IgD-negative memory B cell (primary cell): ENCODE data around the gene ELMOD3. TPM values are rescaled to one million over a fixed set of nuclear protein-coding genes. Genes with fewer than 3 reads are reported as not detected.
A peak's percentile ranks its signal among the peaks of the same experiment; 100 is the strongest.
"Not testable (repeated sequence)": the region's sequence is repeated elsewhere in the genome, so short reads cannot be mapped to it uniquely, and the experiment has no call there.

ENCODE experiments used
- H3K27ac Mint-ChIP-seq, 3 donors: one replicate each; pipeline ENCODE4 v1.8.0; 2020 to 2022; ENCODE audit warnings: mild to moderate bottlenecking in 3 of 3, mixed read lengths in 3 of 3, moderate library complexity in 1 of 3
- H3K27me3 Mint-ChIP-seq: one replicate; pipeline ENCODE4 v1.8.0; 2021; ENCODE audit warnings: mixed read lengths
- H3K36me3 Mint-ChIP-seq: one replicate; pipeline ENCODE4 v1.8.0; 2020; ENCODE audit warnings: mild to moderate bottlenecking, mixed read lengths
- H3K4me1 Mint-ChIP-seq, 3 donors: one replicate each; pipeline ENCODE4 v1.8.0; 2020 to 2022; ENCODE audit warnings: mixed read lengths in 3 of 3, mild to moderate bottlenecking in 1 of 3
- H3K4me3 Mint-ChIP-seq, 4 donors: one replicate each; pipeline ENCODE4 v1.8.0; 2020 to 2022; ENCODE audit warnings: mild to moderate bottlenecking in 4 of 4, mixed read lengths in 4 of 4, moderate library complexity in 3 of 4
- H3K9me3 Mint-ChIP-seq, 3 donors: one replicate each; pipeline ENCODE4 v1.8.0; 2020 to 2021; ENCODE audit warnings: mixed read lengths in 3 of 3, mild to moderate bottlenecking in 1 of 3
- polyA plus RNA-seq: library from polyadenylated mRNA; unstranded; fragments of 300-500 nt; fragmentation: Illumina TruSeq; gene quantifications from one replicate; pipeline ENCODE4 v1.2.3, GENCODE V29; 2021

The ELMOD3 gene
- polyA plus RNA-seq, 1 donor from 2014 or later, result 16.0 TPM

DNA sequence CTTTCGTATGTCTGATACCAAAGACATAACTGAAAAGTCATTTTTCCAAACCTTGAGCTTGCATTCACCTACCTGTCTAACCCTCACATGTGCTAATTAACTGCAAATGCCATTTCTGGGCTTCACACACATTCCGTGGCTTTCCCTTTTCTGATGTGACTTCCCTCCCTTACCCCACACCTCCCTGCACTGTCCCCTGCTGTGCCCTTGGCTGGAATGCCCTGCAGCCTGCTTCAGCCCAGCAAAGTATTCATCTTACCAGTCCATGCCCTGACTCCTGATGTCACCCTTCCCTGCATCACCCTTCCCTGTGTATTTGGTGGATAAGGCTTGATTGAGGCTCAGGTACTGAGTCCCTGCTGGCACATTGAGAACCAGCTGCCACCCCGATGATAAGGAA lies 12.4 kb upstream of the ELMOD3 start:
- Mint-ChIP-seq H3K27ac (no peak overlapping the region), H3K9me3 (no peaks in the 10 kb centered on the region), H3K4me1 (no peaks in the 10 kb centered on the region), H3K27me3 (peaks cover 2% of the 10 kb centered on the region), H3K4me3 (no peak overlapping the region), H3K36me3 (peaks cover 5% of the 10 kb centered on the region)

DNA sequence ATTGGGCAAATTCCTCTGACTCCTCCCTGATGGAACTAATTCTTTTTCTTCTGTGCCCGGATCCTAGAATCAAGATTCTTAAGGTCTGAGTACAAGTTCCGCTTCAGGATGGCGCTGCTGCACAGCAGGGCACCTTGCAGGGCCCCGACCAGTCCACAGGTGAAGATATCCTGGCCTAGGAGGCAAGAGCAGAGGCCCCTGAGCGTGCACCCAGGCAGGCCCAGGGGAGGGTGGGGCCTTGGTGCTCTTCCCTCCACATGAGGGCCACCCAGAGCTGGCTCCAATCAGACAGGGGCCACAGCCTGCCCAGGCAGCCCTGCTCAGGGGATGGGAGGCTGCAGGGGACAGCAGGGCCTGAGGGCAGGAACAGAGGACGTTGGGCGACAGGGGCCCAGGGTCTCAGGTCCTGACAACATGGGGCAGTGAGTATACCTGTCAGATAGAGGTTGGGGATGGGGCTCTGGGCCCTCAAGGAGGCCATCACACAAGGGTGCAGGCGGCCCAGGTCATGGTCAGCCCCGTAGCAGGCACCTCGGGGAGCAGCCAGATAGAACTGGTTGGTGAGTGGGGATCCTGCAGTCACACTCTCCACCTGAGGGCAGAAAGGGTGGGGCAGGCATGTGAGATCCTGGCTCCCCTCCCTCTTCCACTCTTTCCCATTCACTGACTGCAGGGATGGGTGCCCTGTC lies 11.2 kb upstream of the ELMOD3 start:
- H3K27me3 Mint-ChIP-seq, H3K36me3 Mint-ChIP-seq, H3K27ac Mint-ChIP-seq, H3K4me1 Mint-ChIP-seq, H3K4me3 Mint-ChIP-seq, H3K9me3 Mint-ChIP-seq: not testable (repeated sequence)

DNA sequence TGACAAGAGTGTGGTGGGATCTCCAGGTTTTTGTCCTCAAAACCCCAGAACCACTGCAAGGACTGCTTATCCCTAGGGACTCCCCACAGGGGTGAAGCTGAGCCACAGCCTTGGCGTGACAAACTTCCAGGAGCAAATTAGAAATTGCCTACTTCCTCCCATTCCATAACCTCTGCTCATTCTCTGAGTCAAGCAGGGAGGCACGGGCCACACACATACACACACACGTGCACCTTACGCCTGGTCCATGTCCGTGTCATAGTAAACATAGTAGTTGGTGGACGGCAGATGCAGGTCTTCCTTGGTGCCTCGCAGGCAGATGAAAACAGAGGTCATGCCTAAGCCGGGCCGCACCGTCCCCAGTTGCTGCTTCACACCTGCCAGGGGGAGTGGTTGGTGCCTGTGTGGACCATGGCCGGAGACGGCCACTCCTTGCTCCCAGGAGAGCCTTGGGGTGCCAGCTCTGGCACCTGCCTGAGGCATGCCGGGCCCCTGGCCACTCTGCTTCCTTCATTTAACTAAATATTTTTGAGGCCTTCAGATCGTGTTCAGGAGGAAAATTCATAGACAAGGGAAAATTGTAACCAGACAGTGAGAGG lies 10.1 kb upstream of the ELMOD3 start:
- peaks cover 2% of the 10 kb centered on the region for H3K27me3 Mint-ChIP-seq
- peak overlapping the region in 1 of 4 donors; percentile 33 for H3K4me3 Mint-ChIP-seq
- H3K27ac Mint-ChIP-seq, result no peak overlapping the region
- H3K4me1 Mint-ChIP-seq, result no peaks in the 10 kb centered on the region
- no peaks in the 10 kb centered on the region for H3K9me3 Mint-ChIP-seq
- H3K36me3 Mint-ChIP-seq, result peaks cover 5% of the 10 kb centered on the region

DNA sequence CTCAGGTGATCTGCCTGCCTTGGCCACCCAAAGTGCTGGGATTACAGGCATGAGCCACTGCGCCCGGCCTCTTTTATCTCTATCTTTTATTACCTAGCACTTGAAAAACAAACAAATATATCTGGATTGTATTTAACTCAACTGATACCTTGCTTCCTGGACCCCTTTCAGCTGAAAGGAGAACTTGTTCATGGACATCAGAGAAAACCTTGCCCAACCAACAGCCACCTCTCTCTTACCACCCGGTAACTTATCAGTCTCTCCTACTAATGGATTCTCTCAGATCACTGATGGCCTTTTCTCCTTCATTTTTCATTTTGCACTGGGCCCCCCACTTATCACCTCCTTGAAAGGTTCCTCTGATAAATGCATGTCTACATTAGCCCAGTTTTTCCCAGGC lies 7.0 kb upstream of the ELMOD3 start:
- Mint-ChIP-seq H3K27ac (no peak overlapping the region), H3K9me3 (no peaks in the 10 kb centered on the region), H3K36me3 (peaks cover 9% of the 10 kb centered on the region), H3K4me3 (no peak overlapping the region), H3K27me3 (no peaks in the 10 kb centered on the region), H3K4me1 (peaks cover 0 to 3% (median 2%) of the 10 kb centered on the region in 3 donors)

DNA sequence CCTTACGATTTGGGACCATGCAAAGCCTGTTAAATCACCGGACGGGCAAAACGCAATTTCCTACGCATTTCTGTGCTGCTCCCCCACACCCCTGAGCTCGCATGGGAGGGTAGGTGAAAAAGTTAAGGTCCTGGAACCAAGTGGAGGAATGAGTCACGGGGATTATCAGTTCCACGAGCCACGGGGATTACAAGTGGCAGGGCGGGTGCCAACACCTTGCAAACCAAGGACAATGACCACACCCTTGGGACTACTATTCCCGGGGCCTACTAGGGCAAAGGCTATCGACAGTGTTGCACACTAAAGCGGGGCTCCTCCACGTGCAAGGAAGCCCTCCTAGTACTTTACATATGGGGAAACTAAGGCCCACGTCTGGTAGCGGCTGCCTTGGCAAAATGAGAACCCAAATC lies 688 bp upstream of the ELMOD3 start:
- Mint-ChIP-seq H3K36me3 (peaks cover 6% of the 10 kb centered on the region), H3K27ac (peak overlapping the region; percentile 96 to 99 (median 98)), H3K4me1 (peaks cover 15 to 40% (median 28%) of the 10 kb centered on the region in 3 donors), H3K4me3 (peak overlapping the region; percentile 98 to 100 (median 98)), H3K27me3 (no peaks in the 10 kb centered on the region), H3K9me3 (no peaks in the 10 kb centered on the region)

DNA sequence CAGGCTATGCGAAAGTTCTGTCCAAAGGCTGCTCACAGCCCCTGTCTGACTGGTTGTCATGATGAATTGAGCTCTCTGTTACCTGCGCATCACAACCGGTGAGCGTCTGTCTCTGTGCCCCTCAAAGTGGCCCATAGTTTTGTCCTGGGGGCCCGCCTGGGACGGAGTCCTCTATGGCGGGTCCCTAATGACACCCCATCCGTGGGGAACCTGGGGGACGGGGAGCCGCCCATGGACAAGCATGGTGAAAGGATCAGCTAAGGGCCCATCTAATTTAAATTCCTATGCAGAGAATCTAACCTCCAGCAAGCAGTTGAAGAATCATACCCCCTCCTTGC lies 473 bp downstream of the ELMOD3 start:
- Mint-ChIP-seq H3K27ac (peak overlapping the region; percentile 96 to 99 (median 98)), H3K27me3 (no peaks in the 10 kb centered on the region), H3K4me3 (peak overlapping the region; percentile 98 to 100 (median 98)), H3K4me1 (peaks cover 15 to 42% (median 28%) of the 10 kb centered on the region in 3 donors), H3K36me3 (peaks cover 5% of the 10 kb centered on the region), H3K9me3 (no peaks in the 10 kb centered on the region)

DNA sequence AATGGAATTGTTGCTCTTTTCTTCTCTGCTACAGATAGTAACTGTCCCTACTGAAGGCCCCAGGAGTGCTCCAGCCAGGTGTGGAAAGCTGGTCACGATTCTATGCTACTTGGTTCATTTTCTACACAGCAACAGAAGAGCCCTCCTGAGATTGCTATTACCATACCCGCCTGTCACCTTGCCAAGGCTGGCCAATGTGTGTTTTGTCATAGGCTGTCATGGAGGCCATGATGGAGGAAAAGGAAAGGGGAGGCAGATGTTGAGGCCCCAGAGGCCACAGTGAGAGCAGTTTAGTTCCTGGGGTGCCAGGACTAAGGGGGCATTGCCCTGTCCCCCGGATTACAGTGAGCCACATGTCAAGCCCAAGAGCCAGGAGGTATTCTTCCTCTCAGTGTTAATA lies 952 bp downstream of the ELMOD3 start:
- Mint-ChIP-seq H3K27ac (peak overlapping the region; percentile 96 to 99 (median 98)), H3K27me3 (no peaks in the 10 kb centered on the region), H3K9me3 (no peaks in the 10 kb centered on the region), H3K4me3 (peak overlapping the region; percentile 98 to 100 (median 98)), H3K36me3 (peaks cover 5% of the 10 kb centered on the region), H3K4me1 (peaks cover 15 to 42% (median 28%) of the 10 kb centered on the region in 3 donors)

DNA sequence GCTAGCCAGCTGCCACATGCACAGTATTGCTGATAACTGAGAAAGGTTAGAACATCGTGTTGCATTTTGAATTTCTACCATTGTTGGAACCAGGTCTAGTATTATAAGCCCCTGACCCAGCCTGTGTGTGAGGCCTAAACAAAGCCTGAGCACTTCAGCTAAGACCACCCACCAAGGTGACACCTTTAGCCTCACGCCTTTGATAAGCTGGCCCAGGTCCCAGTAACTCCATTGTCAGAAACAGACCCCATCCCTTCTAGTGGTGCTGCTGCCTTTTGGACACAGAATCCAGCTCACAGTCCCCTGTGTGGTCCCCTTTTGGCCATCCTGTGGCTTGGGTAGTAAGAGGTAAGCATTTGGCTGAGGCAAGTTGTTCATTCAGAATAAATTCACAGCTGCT lies 1.6 kb downstream of the ELMOD3 start:
- peak overlapping the region in 2 of 3 donors; percentile 96 to 99 for H3K27ac Mint-ChIP-seq
- H3K9me3 Mint-ChIP-seq, result no peaks in the 10 kb centered on the region
- peaks cover 15 to 42% (median 28%) of the 10 kb centered on the region in 3 donors for H3K4me1 Mint-ChIP-seq
- H3K27me3 Mint-ChIP-seq, result no peaks in the 10 kb centered on the region
- peak overlapping the region in 1 of 4 donors; percentile 98 for H3K4me3 Mint-ChIP-seq
- H3K36me3 Mint-ChIP-seq, result peaks cover 3% of the 10 kb centered on the region

DNA sequence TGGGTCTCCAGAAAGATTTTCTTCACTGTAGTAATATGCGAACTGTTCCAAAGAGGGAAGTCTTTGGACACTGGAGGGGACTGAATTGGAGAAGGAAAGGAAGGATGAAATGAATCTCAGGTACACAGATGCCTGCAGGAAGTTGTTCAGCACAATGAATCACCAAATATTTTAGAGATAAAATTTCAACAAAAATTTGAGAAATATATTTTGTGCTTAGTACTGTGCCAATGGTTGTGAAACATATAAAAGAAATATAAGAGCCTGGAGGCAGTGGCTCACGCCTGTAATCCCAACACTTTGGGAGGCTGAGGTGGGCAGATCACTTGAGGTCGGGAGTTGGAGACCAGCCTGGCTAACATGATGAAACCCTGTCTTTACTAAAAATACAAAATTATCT lies 3.2 kb downstream of the ELMOD3 start:
- peak overlapping the region in 2 of 4 donors; percentile 70 for H3K4me3 Mint-ChIP-seq
- no peak overlapping the region for H3K27ac Mint-ChIP-seq
- H3K27me3 Mint-ChIP-seq, result no peaks in the 10 kb centered on the region
- peaks cover 6% of the 10 kb centered on the region for H3K36me3 Mint-ChIP-seq
- H3K9me3 Mint-ChIP-seq, result no peaks in the 10 kb centered on the region
- peaks cover 13 to 38% (median 28%) of the 10 kb centered on the region in 3 donors for H3K4me1 Mint-ChIP-seq

DNA sequence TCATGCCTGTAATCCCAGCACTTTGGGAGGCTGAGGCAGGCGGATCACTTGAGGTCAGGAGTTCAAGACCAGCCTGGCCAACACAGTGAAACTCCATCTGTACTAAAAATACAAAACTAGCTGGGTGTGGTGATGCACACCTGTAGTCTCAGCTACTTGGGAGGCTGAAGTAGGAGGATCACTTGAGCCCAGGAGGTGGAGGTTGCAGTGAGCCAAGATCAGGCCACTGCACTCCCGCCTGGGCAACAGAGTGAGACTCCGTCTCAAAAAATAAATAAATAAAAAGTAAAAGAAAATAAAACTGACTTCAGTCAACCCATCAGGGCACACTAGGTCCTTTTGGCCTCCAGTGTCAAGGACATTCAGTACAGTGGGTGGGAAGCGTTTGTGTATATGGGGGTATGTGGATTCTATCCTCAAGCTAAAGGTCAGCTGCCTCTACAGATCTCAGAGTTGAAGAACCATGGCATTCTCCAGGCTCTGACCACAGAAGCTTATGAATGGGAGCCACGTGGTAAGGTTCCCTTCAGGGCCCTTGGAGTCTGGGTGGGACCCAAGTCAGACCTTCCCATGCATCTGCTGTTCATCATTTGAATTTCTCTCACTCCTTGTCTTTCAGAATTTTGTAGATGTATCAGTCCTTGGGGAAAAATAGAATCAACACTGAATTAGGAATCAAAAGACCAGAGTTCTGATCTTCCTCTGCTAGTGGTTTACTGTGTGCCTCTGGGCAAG lies 8.3 kb downstream of the ELMOD3 start:
- not testable (repeated sequence) for H3K27me3 Mint-ChIP-seq, H3K4me3 Mint-ChIP-seq, H3K9me3 Mint-ChIP-seq, H3K36me3 Mint-ChIP-seq, H3K27ac Mint-ChIP-seq, H3K4me1 Mint-ChIP-seq

DNA sequence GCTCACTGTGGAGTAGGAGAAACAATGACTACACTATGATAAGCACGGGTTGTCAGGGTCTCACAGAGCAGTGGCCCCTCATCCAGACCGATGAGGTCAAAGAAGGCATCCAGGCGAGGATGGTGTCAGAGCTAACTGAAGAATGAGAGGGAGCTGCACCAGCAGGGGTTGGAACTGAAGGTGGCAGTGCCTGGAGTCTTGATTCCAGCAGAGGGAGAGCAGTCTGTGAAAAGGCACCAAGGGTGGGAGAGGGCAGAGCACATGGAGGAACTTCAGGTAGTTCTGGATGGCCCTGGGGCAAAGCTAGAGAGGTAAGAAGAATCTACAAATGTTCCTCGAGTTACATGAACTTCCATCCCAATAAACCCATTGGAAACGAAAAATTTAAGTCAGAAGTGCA lies 12.6 kb downstream of the ELMOD3 start:
- Mint-ChIP-seq H3K27ac (no peak overlapping the region), H3K4me1 (peaks cover 0 to 1% (median 0%) of the 10 kb centered on the region in 3 donors), H3K36me3 (peaks cover 10% of the 10 kb centered on the region), H3K27me3 (no peaks in the 10 kb centered on the region), H3K9me3 (no peaks in the 10 kb centered on the region), H3K4me3 (no peak overlapping the region)

DNA sequence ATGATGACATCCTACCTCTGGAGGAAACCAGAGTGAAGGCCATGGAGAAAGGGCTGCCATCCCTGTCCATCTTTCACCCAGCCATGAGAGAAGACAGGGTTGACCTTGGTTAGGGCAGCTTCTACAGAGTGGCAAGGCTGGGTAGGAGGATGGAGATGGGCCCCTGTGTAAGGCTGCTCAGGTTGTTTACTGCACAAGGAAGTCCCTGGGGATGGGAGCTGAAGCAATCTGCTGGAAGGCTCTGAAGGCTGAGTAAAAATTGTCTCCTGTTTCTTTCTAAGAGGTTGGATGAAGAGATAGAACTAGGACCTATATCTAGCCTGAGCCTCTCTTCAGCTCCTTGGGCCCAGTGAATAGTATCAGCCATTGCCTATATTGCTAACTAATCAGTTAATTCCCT lies 14.4 kb downstream of the ELMOD3 start:
- no peaks in the 10 kb centered on the region for H3K27me3 Mint-ChIP-seq
- H3K36me3 Mint-ChIP-seq, result peaks cover 8% of the 10 kb centered on the region
- H3K27ac Mint-ChIP-seq, result no peak overlapping the region
- H3K9me3 Mint-ChIP-seq, result peaks cover 0 to 2% (median 0%) of the 10 kb centered on the region in 3 donors
- H3K4me1 Mint-ChIP-seq, result peaks cover 0 to 1% (median 0%) of the 10 kb centered on the region in 3 donors
- no peak overlapping the region for H3K4me3 Mint-ChIP-seq

DNA sequence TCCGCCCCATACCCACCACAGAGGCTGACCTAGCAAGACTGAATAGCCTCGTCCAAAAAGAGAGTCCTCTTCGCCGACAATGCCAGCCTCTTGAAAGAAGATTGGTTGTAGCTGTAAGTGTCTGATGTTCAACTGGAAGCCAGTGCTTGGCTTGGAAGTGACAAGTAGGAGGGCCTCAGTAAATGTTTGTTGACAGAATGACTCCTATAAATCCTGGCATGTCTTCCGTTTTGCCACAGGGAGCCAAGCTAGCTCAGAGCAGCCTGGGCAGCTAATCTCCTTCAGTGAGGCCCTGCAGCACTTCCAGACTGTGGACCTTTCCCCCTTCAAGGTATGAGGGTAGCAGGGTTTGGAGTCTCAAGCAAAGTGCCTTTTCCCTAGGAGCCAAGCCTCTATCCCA lies 14.9 kb downstream of the ELMOD3 start:
- Mint-ChIP-seq H3K27me3 (no peaks in the 10 kb centered on the region), H3K27ac (no peak overlapping the region), H3K36me3 (peaks cover 8% of the 10 kb centered on the region), H3K4me1 (peaks cover 0 to 1% (median 0%) of the 10 kb centered on the region in 3 donors), H3K4me3 (no peak overlapping the region), H3K9me3 (peaks cover 0 to 2% (median 0%) of the 10 kb centered on the region in 3 donors)

DNA sequence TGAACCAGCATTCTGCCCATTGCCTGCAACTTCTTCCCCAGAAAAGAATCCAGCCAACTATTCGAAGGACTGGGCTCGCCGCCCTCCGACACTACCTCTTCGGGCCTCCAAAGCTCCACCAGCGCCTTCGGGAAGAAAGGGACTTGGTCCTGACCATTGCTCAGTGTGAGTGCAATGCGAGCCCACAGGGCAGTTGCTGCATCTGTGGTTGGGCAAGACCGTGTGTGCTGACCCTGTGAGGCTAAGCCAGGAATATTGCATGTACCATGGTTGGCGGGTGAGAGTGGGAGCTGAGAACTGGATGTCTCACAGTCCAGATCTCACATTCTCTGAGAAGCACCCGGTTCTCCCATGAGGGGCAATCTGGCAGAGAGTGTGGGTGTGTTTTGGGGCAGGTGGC lies 16.5 kb downstream of the ELMOD3 start:
- Mint-ChIP-seq H3K9me3 (peaks cover 0 to 2% (median 0%) of the 10 kb centered on the region in 3 donors), H3K4me3 (no peak overlapping the region), H3K36me3 (peaks cover 13% of the 10 kb centered on the region), H3K4me1 (peaks cover 0 to 5% (median 0%) of the 10 kb centered on the region in 3 donors), H3K27ac (no peak overlapping the region), H3K27me3 (no peaks in the 10 kb centered on the region)

DNA sequence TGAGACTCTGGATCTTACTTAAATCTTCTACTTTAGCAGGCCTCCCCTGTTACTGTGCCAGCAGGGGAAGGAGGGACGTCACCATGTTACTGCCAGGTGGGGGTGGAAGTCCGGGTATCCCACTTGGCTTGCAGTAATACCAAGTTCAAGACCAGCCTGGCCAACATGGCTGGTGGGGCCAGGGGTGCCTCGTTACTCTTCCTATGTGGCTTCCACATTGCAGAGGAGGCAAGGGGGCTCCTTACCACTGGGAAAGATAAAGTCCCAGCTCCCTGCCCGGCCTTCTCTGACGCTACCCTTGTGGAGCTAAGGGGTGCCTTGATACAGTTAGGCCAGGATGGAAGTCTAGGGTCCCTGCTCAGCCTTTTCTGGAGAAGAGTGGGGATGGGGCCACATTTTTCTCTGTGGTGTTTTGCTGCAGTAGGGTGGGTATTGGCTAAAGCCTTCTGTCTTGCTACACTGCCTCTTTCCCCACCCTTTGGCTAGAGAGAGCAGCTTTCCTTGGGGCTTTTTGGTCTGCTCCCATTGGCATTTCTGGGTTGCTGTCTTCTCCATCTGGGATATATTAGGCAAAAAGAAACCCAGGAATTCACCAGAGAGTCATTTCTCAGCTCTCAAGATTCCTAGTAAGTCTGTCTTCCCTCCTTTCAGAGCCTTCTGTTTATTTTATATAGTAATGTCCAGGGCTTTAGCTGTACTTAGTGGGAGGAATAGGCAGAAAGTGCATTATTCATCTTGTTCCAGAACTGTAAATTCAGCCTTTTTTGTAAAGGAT lies 21.9 kb downstream of the ELMOD3 start:
- no peak overlapping the region for H3K27ac Mint-ChIP-seq
- H3K27me3 Mint-ChIP-seq, result no peaks in the 10 kb centered on the region

More for the DNA sequence above, 21.9 kb downstream of the ELMOD3 start:
- Mint-ChIP-seq H3K36me3 (peaks cover 26% of the 10 kb centered on the region), H3K4me3 (no peak overlapping the region), H3K4me1 (peaks cover 0 to 3% (median 0%) of the 10 kb centered on the region in 3 donors), H3K9me3 (peaks cover 0 to 6% (median 4%) of the 10 kb centered on the region in 3 donors)
